HEK293 (cell line): ENCODE results near the gene TRIML2.
"Not testable (repeated sequence)": the region's sequence is repeated elsewhere in the genome, so short reads cannot be mapped to it uniquely, and the experiment has no call there.

ENCODE experiments used
- CTCF ChIP-seq: fragments of 450-650 bp; formaldehyde crosslinking; IDR thresholded peaks from 2 replicates; pipeline ENCODE4 v1.5.1; 2016; ENCODE audit warnings: missing biosample characterization, missing genetic modification characterization
- FEZF1 ChIP-seq: fragments of 450-650 bp; formaldehyde crosslinking; IDR thresholded peaks from 2 replicates; pipeline ENCODE4 v1.5.1; 2016; ENCODE audit warnings: missing biosample characterization, missing genetic modification characterization
- REST ChIP-seq: fragments of 450-650 bp; formaldehyde crosslinking; IDR thresholded peaks from 2 replicates; pipeline ENCODE4 v1.5.1; 2016; ENCODE audit warnings: missing biosample characterization, missing genetic modification characterization
- SP2 ChIP-seq: fragments of 450-650 bp; formaldehyde crosslinking; IDR thresholded peaks from 2 replicates; pipeline ENCODE4 v1.5.1; 2016; ENCODE audit warnings: missing biosample characterization, missing genetic modification characterization
- YY1 ChIP-seq: fragments of 450-650 bp; formaldehyde crosslinking; IDR thresholded peaks from 2 replicates; pipeline ENCODE4 v1.5.1; 2018; ENCODE audit warnings: missing biosample characterization, missing genetic modification characterization
- ZFP69B ChIP-seq: fragments of 450-650 bp; formaldehyde crosslinking; IDR thresholded peaks from 2 replicates; pipeline ENCODE4 v1.5.1; 2016; ENCODE audit warnings: missing biosample characterization, missing genetic modification characterization
- ZNF10 ChIP-seq: fragments of 450-650 bp; formaldehyde crosslinking; IDR thresholded peaks from 2 replicates; pipeline ENCODE4 v1.5.1; 2017; ENCODE audit warnings: missing biosample characterization, missing genetic modification characterization
- ZNF174 ChIP-seq: fragments of 450-650 bp; formaldehyde crosslinking; IDR thresholded peaks from 2 replicates; pipeline ENCODE4 v1.5.0; 2017; ENCODE audit warnings: missing biosample characterization, mild to moderate bottlenecking, missing genetic modification characterization
- ZNF311 ChIP-seq: fragments of 450-650 bp; formaldehyde crosslinking; IDR thresholded peaks from 2 replicates; pipeline ENCODE4 v1.5.1; 2017; ENCODE audit warnings: missing biosample characterization, missing genetic modification characterization, borderline replicate concordance
- ZNF529 ChIP-seq: fragments of 450-650 bp; formaldehyde crosslinking; IDR thresholded peaks from 2 replicates; pipeline ENCODE4 v1.5.1; 2017; ENCODE audit warnings: missing genetic modification characterization, missing biosample characterization; ENCODE audit not compliant: insufficient replicate concordance
- TF ChIP-seq, protein P1 (sequence below): fragments of 450-650 bp; formaldehyde crosslinking; IDR thresholded peaks from 2 replicates; pipeline ENCODE4 v1.5.1; 2016; ENCODE audit warnings: missing biosample characterization, missing genetic modification characterization, low read depth

DNA sequence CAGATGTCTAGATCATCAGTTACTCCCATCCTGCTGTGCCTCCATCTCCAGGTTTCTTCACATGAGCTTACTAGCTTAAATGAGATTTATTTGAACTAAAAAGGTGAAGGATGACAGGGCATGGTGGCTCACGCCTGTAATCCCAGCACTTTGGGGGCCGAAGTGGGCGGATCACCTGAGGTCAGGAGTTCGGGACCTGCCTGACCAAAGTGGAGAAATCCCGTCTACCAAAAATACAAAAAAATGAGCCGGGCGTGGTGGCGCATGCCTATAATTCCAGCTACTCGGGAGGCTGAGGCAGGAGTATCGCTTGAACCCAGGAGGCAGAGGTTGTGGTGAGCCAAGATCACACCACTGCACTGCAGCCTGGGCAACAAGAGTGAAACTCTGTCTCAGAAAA is 63.9 kb downstream of the TRIML2 start:
- TF ChIP-seq CTCF (tag by site-specific recombination); SP2 (tag by site-specific recombination); ZNF529 (tag by site-specific recombination); ZNF10 (tag by site-specific recombination); YY1 (tag by site-specific recombination); ZNF174 (tag by site-specific recombination); ZNF311; FEZF1 (tag by site-specific recombination); ZFP69B (tag by site-specific recombination); REST (tag by site-specific recombination): not testable (repeated sequence)
- TF ChIP-seq, protein P1, sequence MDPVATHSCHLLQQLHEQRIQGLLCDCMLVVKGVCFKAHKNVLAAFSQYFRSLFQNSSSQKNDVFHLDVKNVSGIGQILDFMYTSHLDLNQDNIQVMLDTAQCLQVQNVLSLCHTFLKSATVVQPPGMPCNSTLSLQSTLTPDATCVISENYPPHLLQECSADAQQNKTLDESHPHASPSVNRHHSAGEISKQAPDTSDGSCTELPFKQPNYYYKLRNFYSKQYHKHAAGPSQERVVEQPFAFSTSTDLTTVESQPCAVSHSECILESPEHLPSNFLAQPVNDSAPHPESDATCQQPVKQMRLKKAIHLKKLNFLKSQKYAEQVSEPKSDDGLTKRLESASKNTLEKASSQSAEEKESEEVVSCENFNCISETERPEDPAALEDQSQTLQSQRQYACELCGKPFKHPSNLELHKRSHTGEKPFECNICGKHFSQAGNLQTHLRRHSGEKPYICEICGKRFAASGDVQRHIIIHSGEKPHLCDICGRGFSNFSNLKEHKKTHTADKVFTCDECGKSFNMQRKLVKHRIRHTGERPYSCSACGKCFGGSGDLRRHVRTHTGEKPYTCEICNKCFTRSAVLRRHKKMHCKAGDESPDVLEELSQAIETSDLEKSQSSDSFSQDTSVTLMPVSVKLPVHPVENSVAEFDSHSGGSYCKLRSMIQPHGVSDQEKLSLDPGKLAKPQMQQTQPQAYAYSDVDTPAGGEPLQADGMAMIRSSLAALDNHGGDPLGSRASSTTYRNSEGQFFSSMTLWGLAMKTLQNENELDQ (tag by site-specific recombination), result not testable (repeated sequence)
